ENCODE results near the gene GYPC. TPM values are rescaled to one million over a fixed set of nuclear protein-coding genes. Genes with fewer than 3 reads are reported as not detected.
"Not testable (repeated sequence)": the region's sequence is repeated elsewhere in the genome, so short reads cannot be mapped to it uniquely, and the experiment has no call there.

The GYPC gene
- 83.3 TPM for polyA plus RNA-seq (2013, experiment 1 of 2; ENCODE audit: insufficient read length)
- polyA plus RNA-seq (2013, experiment 2 of 2; ENCODE audit: insufficient read length), result 86.7 TPM

- DNase-seq, result peak; percentile 60
Measured at GRCh38 chr2:126655500-126656430, at the start of gene GYPC. Gene GYPC (plus strand): TSS chr2:126656158. CDS start chr2:126656264, 106 bp downstream.

DNA sequence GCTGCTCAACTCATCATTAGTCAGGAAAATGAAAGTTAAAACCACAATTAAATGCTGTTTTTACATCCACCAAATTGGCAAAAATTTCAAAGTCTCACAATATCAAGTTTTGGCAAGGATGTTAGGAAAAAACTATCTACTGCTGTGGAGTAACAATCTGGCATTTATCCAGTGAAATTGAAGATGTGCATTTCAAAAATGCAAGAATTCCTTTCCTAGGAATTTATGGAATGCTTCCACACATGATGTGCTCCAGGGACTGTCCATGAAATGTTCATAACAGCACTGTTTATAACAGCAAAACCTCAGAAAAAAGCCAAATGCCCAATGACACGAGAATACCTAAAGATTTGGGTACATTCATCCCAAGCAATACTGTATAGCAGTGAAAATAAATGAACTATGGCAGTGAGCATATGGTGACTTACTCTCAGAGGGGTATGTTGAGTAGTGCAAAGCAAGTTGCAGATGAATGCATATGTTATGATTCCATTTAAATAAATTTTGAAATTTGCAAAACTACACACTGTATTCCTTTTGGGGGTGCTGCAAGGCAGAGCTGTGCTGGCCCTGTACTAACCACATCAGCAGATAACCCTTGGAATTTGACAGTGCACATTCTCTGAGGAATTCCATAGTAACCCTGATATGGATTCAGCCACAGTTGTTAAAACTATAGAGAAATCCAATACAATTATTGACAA lies 41.3 kb upstream of the GYPC start:
- peak; percentile 54 for DNase-seq

GRCh38 chr2:126616606-126617069 lies 39.3 kb upstream of the GYPC start:
- no peak for DNase-seq

DNA sequence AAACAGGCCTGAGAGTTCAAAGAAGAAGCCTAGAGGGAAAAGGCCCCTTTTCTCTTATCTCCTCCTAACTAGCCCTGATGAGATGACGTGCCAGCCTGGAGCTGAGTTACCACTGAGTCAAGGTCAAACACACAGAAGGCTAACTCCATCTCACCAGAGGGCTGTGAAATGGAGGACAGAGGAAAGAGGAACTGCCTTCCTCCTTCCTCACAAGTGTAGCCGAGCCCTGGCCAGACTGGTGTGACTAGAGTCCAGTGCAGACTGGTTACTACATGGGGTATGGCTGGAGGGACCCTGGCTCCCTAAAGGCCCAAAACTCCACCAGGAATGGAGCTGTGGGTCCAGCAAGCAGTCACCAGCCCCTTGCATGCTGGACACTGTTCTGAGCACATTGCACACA lies 35.7 kb upstream of the GYPC start:
- DNase-seq, result no peak

DNA sequence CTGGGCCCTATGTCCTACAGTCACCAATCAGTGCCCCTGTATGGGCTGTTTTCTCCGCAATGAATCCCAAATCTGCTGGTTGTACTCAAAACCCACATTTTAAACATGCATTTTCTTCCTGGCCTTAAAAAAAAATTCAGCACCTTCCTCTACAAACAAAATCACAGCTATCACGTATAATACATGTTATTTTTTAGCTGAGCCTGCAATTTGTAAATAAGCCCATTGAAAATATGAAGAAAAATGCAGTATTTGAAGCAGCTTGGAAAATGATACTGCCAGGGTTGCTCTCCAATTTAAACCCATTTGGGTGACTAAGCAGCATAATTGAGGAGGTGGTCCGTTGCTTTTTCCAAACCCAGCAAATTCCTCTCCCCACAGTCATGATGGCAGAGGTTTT lies 33.0 kb upstream of the GYPC start:
- no peak for DNase-seq

DNA sequence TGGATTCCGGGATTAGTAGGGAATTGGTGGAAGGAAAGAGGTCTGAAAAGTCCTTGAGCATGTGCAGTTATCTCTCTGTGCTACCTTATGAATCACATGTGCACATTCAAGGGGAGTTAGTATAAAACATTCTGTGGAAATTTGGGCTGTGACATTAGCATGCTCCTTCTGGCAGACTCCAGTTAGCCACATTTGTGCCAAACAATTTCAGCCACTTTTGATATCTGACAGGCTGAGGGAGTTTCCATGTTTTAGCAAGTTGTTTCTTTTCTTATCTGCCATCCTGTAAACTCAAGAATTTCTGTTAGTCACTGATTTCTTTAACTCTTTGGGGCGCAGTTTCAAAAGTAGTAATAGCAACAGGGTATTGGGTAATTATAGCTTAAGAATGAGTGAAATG lies 28.3 kb upstream of the GYPC start:
- DNase-seq, result no peak

GRCh38 chr2:126634273-126634861 lies 21.6 kb upstream of the GYPC start:
- no peak for DNase-seq

DNA sequence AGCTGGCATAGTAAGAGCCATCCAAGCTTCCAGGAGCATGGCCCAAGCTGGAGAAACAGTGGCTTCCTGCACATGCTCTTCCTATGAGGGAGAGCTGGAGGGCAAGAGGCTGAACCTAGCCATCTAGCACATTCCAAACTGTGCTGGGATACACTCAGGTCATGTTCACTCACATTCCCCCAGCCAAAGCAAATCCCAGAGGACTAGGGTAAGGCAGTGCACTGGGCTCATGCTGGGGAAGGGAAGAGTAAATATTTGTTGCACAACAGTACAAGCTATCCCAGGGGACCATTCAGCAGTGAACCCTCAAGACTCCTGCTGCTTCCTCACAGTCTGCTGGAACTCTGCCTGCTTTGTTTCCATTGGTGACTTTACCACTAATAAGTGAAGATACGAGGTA lies 20.7 kb upstream of the GYPC start:
- DNase-seq, result no peak

GRCh38 chr2:126635736-126636135 lies 20.2 kb upstream of the GYPC start:
- DNase-seq, result no peak

- no peak for DNase-seq
Measured at GRCh38 chr2:126637386-126637785, 18.6 kb upstream of the GYPC start.

DNA sequence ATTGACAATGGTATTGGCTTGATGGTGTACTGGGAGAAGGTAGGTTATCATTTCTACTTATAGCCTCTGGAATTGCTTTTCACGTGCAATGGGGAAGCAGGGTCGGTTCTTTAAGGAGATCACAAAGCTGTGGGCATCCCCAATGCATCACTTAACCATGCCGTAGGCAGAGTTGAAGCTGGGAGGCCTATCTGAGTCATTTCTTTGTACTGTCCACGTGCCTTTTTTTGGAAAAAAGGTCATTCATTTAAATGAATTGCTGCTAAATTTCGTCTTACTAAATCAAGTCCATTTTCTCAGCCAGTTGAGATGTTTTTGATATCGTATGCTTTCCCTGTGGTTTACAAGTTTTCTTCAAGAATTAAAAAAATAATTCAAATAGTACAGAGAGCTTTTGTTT lies 17.2 kb upstream of the GYPC start:
- no peak for DNase-seq

DNA sequence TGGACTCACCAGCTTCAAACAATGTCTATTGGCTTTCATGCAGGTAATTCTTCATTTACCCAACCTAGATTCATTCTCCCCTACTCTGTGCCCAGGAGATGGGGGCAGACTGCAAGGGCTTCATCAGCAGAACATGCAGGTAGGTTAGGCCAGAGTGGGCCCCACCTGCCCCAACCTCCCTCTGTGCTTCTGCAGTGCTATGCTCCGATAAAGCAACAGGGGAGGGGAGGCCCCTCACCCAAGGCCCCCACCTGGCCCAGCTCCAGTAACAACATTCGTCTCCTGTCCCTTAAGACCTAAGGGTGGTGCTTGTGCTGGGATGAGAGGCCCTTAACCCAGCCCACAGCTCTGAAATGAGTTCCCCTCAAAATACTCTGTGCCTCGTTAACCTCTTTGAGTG lies 16.7 kb upstream of the GYPC start:
- no peak for DNase-seq

GRCh38 chr2:126641294-126641693 lies 14.7 kb upstream of the GYPC start:
- DNase-seq, result not testable (repeated sequence)

- no peak for DNase-seq
Measured at GRCh38 chr2:126642031-126642430, 13.9 kb upstream of the GYPC start.

- no peak for DNase-seq
Measured at GRCh38 chr2:126643431-126643830, 12.5 kb upstream of the GYPC start.

- no peak for DNase-seq
Measured at GRCh38 chr2:126643972-126644371, 12.0 kb upstream of the GYPC start.

DNA sequence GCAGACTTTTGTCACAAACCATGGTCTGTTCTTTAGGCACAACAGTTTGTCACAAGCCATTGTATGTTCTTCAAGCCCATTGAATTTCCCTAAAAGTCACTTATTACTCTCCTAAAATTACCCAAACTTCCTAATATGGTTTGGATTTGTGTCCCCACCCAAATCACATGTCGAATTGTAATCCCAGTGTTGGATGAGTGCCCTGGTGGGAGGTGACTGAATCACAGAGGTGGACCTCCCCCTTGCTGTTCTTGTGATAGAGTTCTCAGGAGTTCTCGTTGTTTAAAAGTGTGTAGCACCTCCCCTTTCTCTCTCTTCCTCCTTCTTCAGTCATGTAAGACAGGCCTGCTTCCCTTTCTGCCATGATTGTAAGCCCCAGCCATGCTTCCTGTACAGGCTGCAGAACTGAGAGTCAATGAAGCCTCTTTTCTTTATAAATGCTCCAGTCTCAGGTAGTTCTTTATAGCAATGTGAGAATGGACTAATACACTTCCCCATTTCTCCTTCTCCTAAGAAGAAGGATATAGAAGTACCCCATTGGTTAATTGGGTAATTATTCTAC lies 11.2 kb upstream of the GYPC start:
- no peak for DNase-seq

DNA sequence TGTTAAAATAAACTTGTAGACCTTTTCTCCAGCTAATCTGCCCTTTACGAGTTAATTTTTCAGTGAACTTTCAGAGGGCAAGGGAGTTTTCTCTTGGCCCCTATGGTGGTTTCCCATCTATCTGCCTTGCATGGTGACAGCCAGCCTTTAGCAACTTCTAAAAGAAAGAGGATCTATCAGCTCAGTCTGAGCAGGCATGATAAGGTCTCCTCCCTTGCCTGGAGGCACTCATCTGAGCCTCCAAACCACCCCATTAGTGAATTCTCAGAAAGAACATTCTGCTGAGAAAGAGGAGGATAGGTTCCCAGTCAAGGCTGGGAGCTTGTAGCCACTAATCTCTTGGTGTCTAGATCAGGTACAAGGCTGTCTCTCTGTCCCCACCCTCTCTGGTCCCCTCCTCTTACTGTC lies 10.7 kb upstream of the GYPC start:
- no peak for DNase-seq

DNA sequence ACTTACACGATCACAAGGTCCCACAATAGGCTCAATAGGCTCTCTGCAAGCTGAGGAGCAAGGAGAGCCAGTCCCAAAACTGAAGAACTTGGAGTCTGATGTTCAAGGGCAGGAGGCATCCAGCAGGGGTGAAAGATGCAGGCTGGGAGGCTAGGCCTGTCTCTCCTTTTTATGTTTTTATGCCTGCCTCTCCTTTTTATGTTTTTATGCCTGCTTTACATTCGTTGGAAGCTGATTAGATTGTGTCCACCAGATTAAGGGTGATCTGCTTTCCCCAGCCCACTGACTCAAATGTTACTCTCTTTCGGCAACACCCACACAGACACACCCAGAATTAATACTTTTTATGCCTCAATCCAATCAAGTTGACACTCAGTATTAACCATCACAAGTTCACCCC lies 9.9 kb upstream of the GYPC start:
- DNase-seq, result no peak

DNA sequence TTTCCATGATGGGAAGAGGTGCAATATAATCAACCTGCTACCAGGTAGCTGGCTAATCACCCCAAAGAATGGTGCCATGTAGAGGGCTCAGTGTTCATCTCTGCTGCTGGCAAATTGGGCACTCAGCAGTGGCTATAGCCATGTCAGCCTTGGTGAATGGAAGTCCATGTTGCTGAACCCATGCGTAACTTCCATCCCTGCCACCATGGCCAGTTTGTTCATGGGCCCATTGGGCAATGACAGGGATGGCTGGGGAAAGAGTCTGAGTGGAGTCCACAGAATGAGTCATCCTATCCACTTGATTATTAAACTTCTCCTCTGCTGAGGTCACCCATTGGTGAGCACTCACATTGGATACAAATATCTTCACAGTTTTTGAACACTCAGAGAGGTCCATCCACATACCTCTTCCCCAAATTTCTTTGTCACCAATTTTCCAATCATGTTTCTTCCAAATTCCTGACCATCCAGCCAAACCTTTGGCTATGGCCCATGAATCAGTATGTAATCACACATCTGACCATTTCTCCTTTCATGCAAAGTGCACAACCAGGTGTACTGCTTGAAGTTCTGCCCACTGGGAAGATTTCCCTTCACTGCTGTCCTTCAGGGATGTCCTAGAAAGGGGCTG lies 8.1 kb upstream of the GYPC start:
- not testable (repeated sequence) for DNase-seq

DNA sequence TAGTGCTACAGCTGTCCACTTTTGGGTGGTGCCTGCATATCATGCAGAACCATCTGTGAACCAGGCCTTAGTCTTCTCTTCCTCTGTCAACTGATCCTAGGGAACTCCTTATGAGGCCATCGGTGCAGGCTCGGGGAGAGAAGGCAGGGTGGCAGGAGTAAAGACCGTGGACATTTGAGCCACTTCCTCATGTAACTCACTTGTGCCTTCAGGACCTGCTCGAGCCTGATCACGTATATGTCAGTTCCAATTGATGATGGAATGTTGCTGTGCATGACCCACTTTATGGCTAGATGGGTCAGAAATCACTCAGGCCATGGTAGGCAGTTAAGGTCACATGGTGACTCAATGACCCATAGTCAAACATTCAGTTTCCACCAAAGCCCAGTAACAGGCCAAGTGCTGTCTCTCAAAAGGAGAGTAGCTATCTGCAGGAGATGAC lies 7.6 kb upstream of the GYPC start:
- not testable (repeated sequence) for DNase-seq

DNA sequence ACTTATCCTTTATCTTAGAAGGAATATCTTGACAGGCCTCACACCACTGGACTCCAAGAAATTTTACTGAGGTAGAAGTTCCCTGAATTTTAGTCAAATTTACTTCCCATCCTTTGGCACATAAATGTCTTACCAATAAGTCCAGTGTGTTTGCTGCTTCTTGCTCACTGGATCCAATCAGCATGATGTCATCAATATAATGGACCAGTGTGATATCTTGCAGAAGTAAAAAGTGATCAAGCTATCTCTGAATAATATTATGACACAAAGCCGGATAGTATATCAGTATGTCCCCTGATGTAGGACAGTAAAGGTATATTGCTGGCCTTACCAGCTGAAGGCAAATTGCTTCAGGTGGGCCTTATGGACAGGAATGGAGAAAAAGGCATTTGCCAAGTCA lies 6.9 kb upstream of the GYPC start:
- DNase-seq, result no peak

Measured in fibroblast of skin of abdomen (primary cell).